Liver (tissue), 9 donors: ENCODE data around the gene DOCK9. TPM values are rescaled to one million over a fixed set of nuclear protein-coding genes. Genes with fewer than 3 reads are reported as not detected.

ENCODE experiments used
- DNase-seq: peaks from one replicate; pipeline ENCODE4 v3.0.0-alpha.2; 2017; ENCODE audit warnings: low spot score
- H3K27ac ChIP-seq, 2 donors: one replicate each; pipeline ENCODE4 v1.7.0; 2013; ENCODE audit warnings: inconsistent platforms in 2 of 2, low read length in 2 of 2, control low read depth in 1 of 2, low read depth in 1 of 2, mild to moderate bottlenecking in 1 of 2
- H3K27me3 ChIP-seq, 4 donors: one replicate each; pipeline versions ENCODE4 v1.6.1 to v1.7.0; 2013; ENCODE audit warnings: low read length in 3 of 4, inconsistent platforms in 1 of 4, mild to moderate bottlenecking in 1 of 4, moderate library complexity in 1 of 4; ENCODE audit not compliant: control insufficient read depth in 4 of 4, insufficient read depth in 4 of 4
- H3K36me3 ChIP-seq, 4 donors: one replicate each; pipeline versions ENCODE4 v1.6.1 to v1.7.0; 2013; ENCODE audit warnings: low read length in 3 of 4, mild to moderate bottlenecking in 3 of 4, low read depth in 1 of 4, moderate library complexity in 1 of 4; ENCODE audit not compliant: control insufficient read depth in 4 of 4, insufficient read depth in 3 of 4
- H3K4me1 ChIP-seq, 4 donors: one replicate each; pipeline versions ENCODE4 v1.6.1 to v1.7.0; 2013; ENCODE audit warnings: low read length in 3 of 4, mild to moderate bottlenecking in 3 of 4, moderate library complexity in 1 of 4; ENCODE audit not compliant: control insufficient read depth in 4 of 4, insufficient read depth in 4 of 4
- H3K4me3 ChIP-seq, 3 donors: one replicate each; pipeline versions ENCODE4 v1.6.1 to v1.7.0; 2013; ENCODE audit warnings: low read length in 3 of 3, control low read depth in 1 of 3, low read depth in 1 of 3, mild to moderate bottlenecking in 1 of 3
- H3K9ac ChIP-seq, 2 donors: one replicate each; pipeline ENCODE4 v1.7.0; 2013; ENCODE audit warnings: low read length in 2 of 2, mild to moderate bottlenecking in 2 of 2, moderate library complexity in 2 of 2, control low read depth in 1 of 2, low read depth in 1 of 2
- H3K9me3 ChIP-seq, 4 donors: one replicate each; pipeline versions ENCODE4 v1.6.1 to v1.7.0; 2013; ENCODE audit warnings: low read length in 3 of 4; ENCODE audit not compliant: control insufficient read depth in 4 of 4
- EGR1 ChIP-seq, 2 donors: IDR thresholded peaks; 2 replicates each; pipeline ENCODE4 v1.6.1; 2016 to 2018; ENCODE audit warnings: antibody characterized with exemption in 2 of 2, low read depth in 2 of 2
- FOXA1 ChIP-seq: IDR thresholded peaks from 2 replicates; pipeline ENCODE4 v1.6.1; 2016; ENCODE audit warnings: antibody characterized with exemption
- FOXA2 ChIP-seq: IDR thresholded peaks from 2 replicates; pipeline ENCODE4 v1.6.1; 2016; ENCODE audit warnings: antibody characterized with exemption
- GABPA ChIP-seq, 2 donors: IDR thresholded peaks in 1 of 2; conservative IDR thresholded peaks in 1 of 2; 2 replicates each; pipeline ENCODE4 v1.6.1; 2016; ENCODE audit warnings: antibody characterized with exemption in 2 of 2, mild to moderate bottlenecking in 1 of 2, moderate library complexity in 1 of 2
- HNF4A ChIP-seq, 2 donors: conservative IDR thresholded peaks; 2 replicates each; pipeline ENCODE4 v1.6.1; 2016; ENCODE audit warnings: antibody characterized with exemption in 2 of 2, mild to moderate bottlenecking in 2 of 2
- HNF4G ChIP-seq: IDR thresholded peaks from 2 replicates; pipeline ENCODE4 v1.6.1; 2016; ENCODE audit warnings: antibody characterized with exemption
- JUND ChIP-seq, 2 donors: IDR thresholded peaks; 2 replicates each; pipeline ENCODE4 v1.6.1; 2016; ENCODE audit warnings: antibody characterized with exemption in 2 of 2
- NR2F2 ChIP-seq: IDR thresholded peaks from 2 replicates; pipeline ENCODE4 v1.6.1; 2016; ENCODE audit warnings: antibody characterized with exemption
- RAD21 ChIP-seq, 2 donors: IDR thresholded peaks; 2 replicates each; pipeline ENCODE4 v1.6.1; 2016; ENCODE audit warnings: antibody characterized with exemption in 2 of 2, mild to moderate bottlenecking in 2 of 2
- RXRA ChIP-seq, 2 donors: IDR thresholded peaks; 2 replicates each; pipeline ENCODE4 v1.6.1; 2017 to 2018; ENCODE audit warnings: antibody characterized with exemption in 2 of 2, mild to moderate bottlenecking in 1 of 2
- SP1 ChIP-seq: IDR thresholded peaks from 2 replicates; pipeline ENCODE4 v1.6.1; 2018; ENCODE audit warnings: antibody characterized with exemption, mild to moderate bottlenecking
- TAF1 ChIP-seq: conservative IDR thresholded peaks from 2 replicates; pipeline ENCODE4 v1.6.1; 2016; ENCODE audit warnings: antibody characterized with exemption, mild to moderate bottlenecking
- YY1 ChIP-seq: IDR thresholded peaks from 2 replicates; pipeline ENCODE4 v1.6.1; 2016; ENCODE audit warnings: antibody characterized with exemption, mild to moderate bottlenecking
- WGBS: extraction: QIAGEN DNeasy Blood & Tissue Kit; methylation state at CpG from one replicate; pipeline ENCODE4 v1.1.7; 2013; 5-methylcytosine and 5-hydroxymethylcytosine counted together
- polyA plus RNA-seq, 2 donors: library from polyadenylated mRNA; stranded (reverse) in 1 of 2; unstranded in 1 of 2; fragments of 200-250 nt in 1 of 2; fragments of >200 nt in 1 of 2; fragmentation: Nextera tagmentation in 1 of 2; extraction: Ambion mirVana in 1 of 2; gene quantifications; one replicate each; pipeline versions ENCODE4 v1.2.1 to v1.2.3, GENCODE V29; 2013 to 2015
- total RNA-seq, 2 donors: library from RNA; depleted of rRNA; stranded (reverse); fragments of >200 nt; gene quantifications; one replicate each; pipeline ENCODE4 v1.2.3, GENCODE V29; 2014
- TF ChIP-seq, protein P1 (sequence below): IDR thresholded peaks from 2 replicates; pipeline ENCODE4 v1.6.1; 2016; ENCODE audit warnings: antibody characterized with exemption
- TF ChIP-seq, protein P2 (sequence below): IDR thresholded peaks from 2 replicates; pipeline ENCODE4 v1.6.1; 2016; ENCODE audit warnings: antibody characterized with exemption, mild to moderate bottlenecking
- TF ChIP-seq, protein P3 (sequence below): IDR thresholded peaks from 2 replicates; pipeline ENCODE4 v1.6.1; 2016; ENCODE audit warnings: antibody characterized with exemption
- TF ChIP-seq, protein P4 (sequence below): fragments of 150-350 bp; IDR thresholded peaks from 2 replicates; pipeline ENCODE4 v1.5.1; 2017; ENCODE audit warnings: improper control_type of control experiment, low read depth, low read length; ENCODE audit not compliant: missing input control
- TF ChIP-seq, protein P5 (sequence below): IDR thresholded peaks from 2 replicates; pipeline ENCODE4 v1.6.1; 2016; ENCODE audit warnings: antibody characterized with exemption
- donor health status: healthy.
- donor health status: healthy.
- donor health status: healthy.
- donor health status: healthy.
- donor health status: healthy.

Gene DOCK9
- total and polyA plus RNA-seq, 4 donors: 5.4 to 31.3 (median 10.6) TPM

DNA sequence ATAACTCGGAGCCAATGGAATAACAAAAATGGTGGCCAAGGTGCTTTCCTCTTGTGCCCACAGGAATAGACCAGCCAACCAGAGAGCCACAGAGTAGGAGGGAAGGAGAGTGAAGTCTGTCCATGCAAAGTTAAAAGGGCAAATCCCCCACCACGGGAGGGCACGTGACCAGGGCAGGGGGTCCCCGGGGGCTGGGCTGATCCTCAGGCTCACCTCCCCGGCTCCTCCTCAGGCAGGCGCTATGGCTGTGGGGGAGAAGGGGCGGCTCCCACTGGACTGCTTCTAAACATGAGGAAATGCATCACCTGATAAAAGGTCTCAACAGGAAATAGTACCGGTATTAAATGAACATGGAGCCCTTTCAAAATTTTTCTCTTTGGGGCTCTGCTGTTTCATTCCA, 152.2 kb downstream of the DOCK9 start:
- Histone ChIP-seq H3K27me3 (no peaks in the 10 kb centered on the region), H3K36me3 (no peaks in the 10 kb centered on the region), H3K9me3 (no peaks in the 10 kb centered on the region), H3K27ac (peak overlapping the region in 1 of 2 donors; percentile 20), H3K9ac (no peak overlapping the region), H3K4me3 (no peak overlapping the region), H3K4me1 (peaks cover 24 to 79% (median 50%) of the 10 kb centered on the region in 4 donors)
- 73% methylated on average over 8 of the region's 8 CpGs for WGBS
- DNase-seq: no peak
- TF ChIP-seq FOXA2 (no peak), NR2F2 (no peak), TAF1 (no peak), HNF4A (conservative IDR thresholded peaks at IDR 0.05) (no peak), FOXA1 (no peak), RAD21 (IDR thresholded peaks at IDR 0.05) (no peak), RXRA (IDR thresholded peaks at IDR 0.05) (no peak), GABPA (IDR thresholded peaks at IDR 0.05 in 1 of 2, conservative IDR thresholded peaks at IDR 0.05 in 1 of 2) (no peak)
- TF ChIP-seq, protein P1, sequence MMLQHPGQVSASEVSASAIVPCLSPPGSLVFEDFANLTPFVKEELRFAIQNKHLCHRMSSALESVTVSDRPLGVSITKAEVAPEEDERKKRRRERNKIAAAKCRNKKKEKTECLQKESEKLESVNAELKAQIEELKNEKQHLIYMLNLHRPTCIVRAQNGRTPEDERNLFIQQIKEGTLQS: no peak
- TF ChIP-seq, protein P2, sequence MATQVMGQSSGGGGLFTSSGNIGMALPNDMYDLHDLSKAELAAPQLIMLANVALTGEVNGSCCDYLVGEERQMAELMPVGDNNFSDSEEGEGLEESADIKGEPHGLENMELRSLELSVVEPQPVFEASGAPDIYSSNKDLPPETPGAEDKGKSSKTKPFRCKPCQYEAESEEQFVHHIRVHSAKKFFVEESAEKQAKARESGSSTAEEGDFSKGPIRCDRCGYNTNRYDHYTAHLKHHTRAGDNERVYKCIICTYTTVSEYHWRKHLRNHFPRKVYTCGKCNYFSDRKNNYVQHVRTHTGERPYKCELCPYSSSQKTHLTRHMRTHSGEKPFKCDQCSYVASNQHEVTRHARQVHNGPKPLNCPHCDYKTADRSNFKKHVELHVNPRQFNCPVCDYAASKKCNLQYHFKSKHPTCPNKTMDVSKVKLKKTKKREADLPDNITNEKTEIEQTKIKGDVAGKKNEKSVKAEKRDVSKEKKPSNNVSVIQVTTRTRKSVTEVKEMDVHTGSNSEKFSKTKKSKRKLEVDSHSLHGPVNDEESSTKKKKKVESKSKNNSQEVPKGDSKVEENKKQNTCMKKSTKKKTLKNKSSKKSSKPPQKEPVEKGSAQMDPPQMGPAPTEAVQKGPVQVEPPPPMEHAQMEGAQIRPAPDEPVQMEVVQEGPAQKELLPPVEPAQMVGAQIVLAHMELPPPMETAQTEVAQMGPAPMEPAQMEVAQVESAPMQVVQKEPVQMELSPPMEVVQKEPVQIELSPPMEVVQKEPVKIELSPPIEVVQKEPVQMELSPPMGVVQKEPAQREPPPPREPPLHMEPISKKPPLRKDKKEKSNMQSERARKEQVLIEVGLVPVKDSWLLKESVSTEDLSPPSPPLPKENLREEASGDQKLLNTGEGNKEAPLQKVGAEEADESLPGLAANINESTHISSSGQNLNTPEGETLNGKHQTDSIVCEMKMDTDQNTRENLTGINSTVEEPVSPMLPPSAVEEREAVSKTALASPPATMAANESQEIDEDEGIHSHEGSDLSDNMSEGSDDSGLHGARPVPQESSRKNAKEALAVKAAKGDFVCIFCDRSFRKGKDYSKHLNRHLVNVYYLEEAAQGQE: no peak
- TF ChIP-seq, protein P3, sequence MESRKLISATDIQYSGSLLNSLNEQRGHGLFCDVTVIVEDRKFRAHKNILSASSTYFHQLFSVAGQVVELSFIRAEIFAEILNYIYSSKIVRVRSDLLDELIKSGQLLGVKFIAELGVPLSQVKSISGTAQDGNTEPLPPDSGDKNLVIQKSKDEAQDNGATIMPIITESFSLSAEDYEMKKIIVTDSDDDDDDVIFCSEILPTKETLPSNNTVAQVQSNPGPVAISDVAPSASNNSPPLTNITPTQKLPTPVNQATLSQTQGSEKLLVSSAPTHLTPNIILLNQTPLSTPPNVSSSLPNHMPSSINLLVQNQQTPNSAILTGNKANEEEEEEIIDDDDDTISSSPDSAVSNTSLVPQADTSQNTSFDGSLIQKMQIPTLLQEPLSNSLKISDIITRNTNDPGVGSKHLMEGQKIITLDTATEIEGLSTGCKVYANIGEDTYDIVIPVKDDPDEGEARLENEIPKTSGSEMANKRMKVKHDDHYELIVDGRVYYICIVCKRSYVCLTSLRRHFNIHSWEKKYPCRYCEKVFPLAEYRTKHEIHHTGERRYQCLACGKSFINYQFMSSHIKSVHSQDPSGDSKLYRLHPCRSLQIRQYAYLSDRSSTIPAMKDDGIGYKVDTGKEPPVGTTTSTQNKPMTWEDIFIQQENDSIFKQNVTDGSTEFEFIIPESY: no peak

DNA sequence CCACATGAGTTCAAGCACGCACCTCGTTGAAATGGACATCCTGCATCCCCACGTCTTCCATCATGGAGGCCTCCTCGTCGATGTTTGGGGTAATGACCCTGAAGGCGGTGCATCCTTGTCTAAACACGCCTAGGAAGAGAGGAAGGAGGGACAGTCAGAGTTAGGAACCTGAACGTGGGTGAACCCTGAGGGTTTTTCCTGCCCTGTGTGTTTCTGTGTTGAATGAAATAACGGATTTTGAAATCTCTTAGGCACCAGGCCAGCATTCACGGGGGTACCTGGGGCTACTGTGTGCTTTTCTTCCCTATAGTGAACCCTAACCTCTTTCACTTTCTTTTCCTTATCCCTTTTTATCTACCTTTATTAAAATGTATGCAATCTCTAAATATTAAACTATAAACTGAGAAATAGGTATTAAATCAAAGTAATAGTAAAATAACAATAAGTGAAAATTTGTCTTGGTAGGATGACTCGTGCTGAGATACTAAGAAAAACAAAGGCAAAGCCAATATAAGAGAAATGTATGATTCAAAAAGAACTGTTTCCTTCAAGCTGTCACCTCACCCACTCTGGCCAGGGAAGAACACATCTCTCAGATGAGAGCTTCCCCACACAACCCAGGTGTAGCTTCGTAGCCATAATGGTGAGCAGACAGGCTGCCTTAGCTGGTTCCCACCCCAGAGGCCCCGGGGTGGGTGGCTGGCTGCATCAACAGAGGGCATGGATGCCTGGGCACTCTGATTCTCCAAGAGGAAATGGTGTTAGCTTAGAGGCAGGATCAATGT, 153.3 kb downstream of the DOCK9 start:
- Histone ChIP-seq H3K9me3 (no peaks in the 10 kb centered on the region), H3K36me3 (no peaks in the 10 kb centered on the region), H3K4me1 (peaks cover 27 to 79% (median 55%) of the 10 kb centered on the region in 4 donors), H3K27me3 (no peaks in the 10 kb centered on the region), H3K27ac (peak overlapping the region; percentile 69 to 77), H3K9ac (no peak overlapping the region), H3K4me3 (no peak overlapping the region)
- DNase-seq: no peak
- 50% methylated on average over 13 of the region's 13 CpGs for WGBS
- TF ChIP-seq JUND (IDR thresholded peaks at IDR 0.05) (peak in 1 of 2 donors; percentile 27), HNF4A (conservative IDR thresholded peaks at IDR 0.05) (peak; percentile 63 to 69), YY1 (no peak), NR2F2 (no peak), EGR1 (IDR thresholded peaks at IDR 0.05; ENCODE audit: low read depth in 2 of 2) (no peak), GABPA (IDR thresholded peaks at IDR 0.05 in 1 of 2, conservative IDR thresholded peaks at IDR 0.05 in 1 of 2) (no peak), RXRA (IDR thresholded peaks at IDR 0.05) (peak; percentile 83 to 94), FOXA2 (no peak), SP1 (peak; percentile 72), RAD21 (IDR thresholded peaks at IDR 0.05) (peak in 1 of 2 donors; percentile 30), HNF4G (no peak), FOXA1 (no peak)
- TF ChIP-seq, protein P2: no peak
- TF ChIP-seq, protein P1: peak; percentile 15
- TF ChIP-seq, protein P4, sequence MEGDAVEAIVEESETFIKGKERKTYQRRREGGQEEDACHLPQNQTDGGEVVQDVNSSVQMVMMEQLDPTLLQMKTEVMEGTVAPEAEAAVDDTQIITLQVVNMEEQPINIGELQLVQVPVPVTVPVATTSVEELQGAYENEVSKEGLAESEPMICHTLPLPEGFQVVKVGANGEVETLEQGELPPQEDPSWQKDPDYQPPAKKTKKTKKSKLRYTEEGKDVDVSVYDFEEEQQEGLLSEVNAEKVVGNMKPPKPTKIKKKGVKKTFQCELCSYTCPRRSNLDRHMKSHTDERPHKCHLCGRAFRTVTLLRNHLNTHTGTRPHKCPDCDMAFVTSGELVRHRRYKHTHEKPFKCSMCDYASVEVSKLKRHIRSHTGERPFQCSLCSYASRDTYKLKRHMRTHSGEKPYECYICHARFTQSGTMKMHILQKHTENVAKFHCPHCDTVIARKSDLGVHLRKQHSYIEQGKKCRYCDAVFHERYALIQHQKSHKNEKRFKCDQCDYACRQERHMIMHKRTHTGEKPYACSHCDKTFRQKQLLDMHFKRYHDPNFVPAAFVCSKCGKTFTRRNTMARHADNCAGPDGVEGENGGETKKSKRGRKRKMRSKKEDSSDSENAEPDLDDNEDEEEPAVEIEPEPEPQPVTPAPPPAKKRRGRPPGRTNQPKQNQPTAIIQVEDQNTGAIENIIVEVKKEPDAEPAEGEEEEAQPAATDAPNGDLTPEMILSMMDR: no peak
- TF ChIP-seq, protein P5, sequence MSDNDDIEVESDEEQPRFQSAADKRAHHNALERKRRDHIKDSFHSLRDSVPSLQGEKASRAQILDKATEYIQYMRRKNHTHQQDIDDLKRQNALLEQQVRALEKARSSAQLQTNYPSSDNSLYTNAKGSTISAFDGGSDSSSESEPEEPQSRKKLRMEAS: peak; percentile 45
